ENCODE data around the gene RTN4R.

Gene RTN4R

DNA sequence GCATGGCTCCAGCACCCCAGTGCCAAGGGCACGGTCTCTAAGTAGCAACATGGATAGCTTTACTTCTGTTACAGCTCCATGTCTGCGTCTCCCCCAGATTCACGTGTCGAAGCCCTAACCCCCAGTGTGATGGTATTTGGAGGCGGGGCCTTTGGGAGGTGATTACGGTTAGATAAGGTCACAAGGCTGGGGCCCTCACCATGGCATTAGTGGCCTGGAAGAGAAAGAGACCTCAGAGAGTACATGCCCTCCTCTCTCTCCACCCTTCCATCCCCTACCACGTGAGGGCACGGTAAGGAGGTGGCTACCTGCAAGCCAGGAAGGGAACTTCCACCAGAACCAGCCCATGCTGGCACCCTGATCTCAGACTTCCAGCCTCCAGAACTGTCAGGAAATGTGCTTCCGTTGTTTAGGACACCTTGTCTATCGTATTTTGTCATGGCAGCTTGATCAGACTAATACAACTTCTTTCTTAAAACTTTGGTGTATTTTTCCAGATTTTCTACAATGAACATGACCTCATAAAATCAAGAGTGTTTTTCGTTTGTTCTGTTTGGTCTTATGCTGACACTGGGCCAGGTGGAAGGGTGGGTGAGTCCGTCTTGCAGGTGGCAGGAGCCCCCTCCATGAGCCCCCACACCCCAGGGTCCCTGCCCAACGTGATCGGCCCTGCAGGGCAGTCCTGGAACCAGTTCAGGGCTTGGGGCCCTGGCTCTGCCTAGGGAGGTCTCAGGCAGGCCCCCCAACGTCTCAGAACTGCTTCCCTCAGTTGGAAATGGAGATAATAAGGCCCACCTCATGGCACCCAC is 10.7 kb downstream of the RTN4R start:
- no peak for DNase-seq (ENCODE audit: low read depth)

DNA sequence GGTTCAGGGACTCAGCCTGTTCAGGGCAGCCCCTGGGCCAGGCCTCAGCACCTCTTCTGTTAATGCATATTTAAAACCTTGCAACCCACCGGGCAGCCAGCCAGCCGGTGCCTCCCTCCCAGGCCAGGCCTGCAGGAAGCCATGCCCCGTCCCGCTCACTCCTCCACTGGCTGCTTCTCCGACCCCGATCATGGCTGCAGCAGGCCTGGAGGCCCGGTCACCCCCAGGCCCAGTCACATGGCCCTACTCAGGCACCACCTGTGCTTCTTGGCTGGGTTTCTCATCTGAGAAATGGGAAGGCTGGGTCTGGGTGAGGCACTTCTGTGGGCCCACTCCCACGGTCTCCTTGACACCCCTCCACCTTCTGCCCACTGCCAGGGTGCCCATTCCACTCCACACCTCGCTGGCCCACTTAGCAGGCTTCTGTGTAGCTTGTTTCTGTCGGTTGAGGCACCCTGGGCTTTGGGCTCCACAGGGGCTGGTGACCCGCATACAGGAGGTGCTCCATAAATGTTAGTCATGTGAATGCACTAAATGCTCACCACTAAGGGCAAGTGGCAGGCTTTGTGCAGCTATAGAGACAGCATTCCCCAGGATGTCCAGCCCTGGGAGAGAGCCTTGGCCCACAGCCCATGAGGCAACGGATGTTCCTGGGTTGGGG is 11.4 kb downstream of the RTN4R start:
- DNase-seq (ENCODE audit: low read depth): no peak

DNA sequence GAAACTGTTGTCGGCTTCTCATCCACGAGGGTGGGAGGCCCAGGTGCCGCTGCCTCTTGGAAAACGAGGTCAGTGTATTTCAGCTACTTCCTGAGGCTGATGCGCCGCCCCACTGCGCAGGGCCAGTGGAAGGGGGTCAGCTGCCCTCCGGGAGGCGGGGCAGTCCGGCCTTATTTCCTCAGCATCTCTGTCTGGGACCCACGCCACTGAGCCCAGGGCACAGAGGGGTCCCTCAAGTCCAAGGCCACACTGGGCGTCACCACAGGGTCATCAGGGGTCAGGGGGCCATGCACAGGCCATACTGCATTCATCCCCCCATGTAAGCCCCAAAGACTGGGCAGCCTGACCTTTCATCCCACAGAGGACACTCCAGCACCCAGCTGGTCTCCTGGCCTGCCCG is 12.1 kb downstream of the RTN4R start:
- no peak for DNase-seq (ENCODE audit: low read depth)

DNA sequence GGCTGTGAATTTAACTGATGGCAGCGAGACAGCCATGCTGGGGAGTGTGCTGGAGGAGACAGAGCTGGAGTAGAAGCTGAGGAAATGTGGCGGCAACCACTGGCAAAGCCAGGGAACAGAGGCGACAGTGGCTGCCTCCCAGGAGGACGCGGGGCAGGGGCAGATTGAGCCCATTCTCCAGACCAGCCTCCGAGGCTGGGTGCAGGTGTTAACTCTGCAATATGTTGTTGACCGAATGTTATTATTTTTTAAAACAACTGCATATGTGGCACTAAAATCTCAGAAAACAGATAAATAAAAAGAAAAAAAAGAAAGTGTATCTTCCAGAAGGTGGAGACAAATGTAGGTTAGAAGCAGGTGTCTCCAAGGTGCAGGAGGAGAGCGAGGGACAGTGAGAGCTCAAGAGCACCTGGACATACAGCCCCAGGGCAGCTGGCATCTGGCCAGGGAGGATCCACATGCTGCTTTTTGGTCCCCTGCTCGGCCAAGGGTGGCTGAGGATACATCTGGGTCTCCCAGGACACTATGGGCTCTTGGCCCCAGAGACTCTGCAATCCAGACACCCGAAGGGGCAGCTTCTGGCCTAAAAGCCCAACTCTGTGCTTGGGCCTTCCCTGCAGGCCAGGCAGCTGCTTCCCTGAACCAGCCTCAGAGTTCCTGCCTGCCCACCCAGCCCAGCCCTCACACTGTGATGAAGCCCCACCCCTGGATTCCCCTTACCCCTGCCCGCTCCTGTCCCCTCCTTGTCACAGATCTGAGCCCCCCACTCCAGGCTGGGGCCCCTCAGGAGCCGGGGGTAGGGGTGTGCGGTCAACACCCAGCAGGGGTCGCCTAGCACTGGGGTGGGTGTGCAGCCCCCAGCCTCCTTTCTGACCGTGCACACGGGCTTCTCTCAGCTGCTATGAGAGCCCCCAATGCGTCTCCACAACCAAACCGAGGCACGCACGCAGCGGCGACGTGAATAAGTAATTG is 12.9 kb downstream of the RTN4R start:
- no peak for DNase-seq (ENCODE audit: low read depth)

DNA sequence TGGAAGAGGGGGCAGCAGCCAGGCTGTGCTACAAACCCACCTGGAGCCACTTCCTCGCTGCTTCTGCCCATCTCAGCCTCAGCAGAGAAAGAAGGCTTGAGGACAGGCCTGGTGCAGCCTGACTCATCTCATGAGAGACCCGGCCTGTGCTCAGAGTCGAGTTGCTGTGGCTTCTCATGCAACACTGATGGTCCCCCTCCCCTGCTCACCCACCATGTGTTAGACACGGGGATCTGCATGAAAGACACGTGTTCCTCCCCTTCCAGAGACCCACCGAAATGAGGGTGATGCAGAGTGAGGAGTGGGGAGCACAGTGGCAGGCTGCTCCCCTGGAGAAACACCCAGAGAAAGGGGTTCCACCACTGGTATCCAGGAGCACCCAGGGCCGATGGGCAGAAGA is 15.0 kb downstream of the RTN4R start:
- no peak for DNase-seq (ENCODE audit: low read depth)

DNA sequence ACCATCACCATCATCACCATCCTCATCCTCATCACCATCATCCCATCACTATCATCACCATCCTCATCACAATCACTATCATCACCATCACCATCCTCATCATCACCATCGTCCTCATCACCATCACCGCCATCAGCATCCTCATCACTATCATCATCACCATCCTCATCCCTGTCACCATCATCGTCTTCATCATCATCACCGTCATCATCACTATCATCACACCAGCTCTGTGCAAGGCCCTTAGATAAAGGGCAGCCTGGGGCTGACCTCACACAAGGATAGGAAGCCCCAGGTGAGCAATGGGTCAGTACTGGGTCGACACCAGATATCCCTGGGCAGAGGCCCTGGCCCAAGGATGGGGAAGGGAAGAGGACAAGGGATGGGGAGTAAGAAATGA is 16.1 kb downstream of the RTN4R start:
- DNase-seq (ENCODE audit: low read depth): no peak

DNA sequence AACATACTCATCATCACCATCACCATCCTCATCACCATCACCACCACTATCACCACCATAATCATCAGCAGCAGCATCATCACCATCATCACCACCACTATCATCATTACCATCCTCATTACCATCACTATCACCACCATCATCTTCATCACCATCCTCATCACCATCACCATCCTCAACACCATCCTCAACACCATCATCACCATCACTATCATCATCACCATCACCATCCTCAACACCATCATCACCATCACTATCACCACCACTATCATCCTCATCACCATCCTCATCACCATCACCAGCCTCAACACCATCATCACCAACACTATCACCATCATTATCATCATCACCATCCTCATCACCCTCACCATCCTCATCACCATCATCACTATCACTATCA is 16.6 kb downstream of the RTN4R start:
- no peak for DNase-seq (ENCODE audit: low read depth)

DNA sequence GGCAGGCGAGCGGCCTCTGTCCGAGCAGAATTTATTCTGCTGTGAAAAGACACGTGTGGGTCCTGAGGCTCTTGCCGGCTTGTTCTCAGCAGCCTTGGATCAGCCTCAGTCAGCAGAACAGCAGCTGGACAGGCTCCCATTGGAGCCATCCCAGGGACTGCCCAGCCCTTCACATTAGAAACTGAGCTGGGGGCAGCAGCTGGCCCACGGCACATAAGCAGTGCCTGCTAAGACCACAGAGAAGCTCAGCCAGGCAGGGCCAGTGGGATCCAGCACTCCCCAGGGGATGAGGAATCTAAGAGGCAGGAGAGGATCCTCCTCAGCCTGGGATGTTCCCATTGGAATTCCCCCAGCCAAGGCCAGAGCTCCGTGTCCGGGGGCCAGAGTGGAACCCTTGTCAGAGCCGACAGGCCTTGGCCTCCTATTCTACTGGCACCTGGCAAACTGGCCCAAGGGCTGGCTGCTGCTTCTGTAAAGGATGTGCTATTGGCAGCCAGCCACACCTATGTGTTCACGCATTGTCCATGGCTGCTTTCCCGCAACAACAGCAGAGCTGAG is 18.2 kb downstream of the RTN4R start:
- DNase-seq (ENCODE audit: low read depth): no peak

DNA sequence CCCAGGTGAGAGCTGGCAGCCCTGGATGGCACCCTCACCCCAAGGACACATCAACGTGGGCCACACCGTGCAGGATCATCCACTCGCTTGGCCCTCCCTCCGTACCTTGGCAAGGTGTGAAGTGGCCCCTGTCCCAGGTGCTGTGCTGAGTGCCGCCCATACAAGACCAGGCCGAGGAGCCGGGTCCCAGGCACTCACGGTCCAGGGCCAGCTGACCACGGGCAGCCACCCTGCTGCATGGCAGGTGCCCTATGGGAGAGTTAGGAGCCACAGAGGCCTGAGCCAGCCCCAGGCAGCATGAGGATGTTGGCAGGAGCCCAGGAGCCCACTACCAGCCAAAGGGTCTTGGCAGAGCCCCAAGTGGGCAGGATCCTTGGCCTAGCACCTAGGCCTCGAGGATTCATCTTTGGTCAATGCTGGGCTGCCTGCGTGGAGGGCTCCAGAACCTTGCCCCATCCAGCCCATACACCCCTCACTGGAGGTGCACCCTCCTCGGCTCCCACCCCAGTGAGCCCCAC is 19.6 kb downstream of the RTN4R start:
- DNase-seq (ENCODE audit: low read depth): no peak

DNA sequence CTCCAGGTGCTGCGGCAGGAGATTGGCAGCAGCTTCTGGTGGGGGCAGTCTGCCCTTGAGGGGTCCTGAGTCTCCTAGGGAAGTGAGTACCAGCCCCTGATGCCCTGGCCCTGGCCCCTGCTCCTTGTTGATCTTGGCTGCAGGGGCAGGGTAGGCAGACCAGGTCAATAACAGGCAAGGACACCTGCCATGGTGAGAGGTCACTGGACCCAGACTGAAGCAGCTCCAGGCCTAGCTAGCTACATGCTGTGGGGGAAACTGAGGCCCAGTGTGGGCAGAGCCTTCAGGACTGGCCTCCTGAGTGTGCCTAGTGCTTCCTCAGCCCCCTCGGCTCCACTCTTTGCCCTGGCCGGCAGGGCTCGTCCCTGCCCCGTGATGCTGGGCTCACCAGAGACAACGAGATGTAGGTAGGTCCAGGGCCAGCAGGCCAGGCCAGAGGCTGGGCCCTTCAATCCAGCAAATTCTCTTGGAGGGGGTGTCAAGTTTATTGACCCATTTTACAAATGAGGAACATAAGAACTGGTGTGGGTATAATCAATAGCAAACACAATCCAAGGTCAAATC is 20.4 kb downstream of the RTN4R start:
- DNase-seq (ENCODE audit: low read depth): no peak

DNA sequence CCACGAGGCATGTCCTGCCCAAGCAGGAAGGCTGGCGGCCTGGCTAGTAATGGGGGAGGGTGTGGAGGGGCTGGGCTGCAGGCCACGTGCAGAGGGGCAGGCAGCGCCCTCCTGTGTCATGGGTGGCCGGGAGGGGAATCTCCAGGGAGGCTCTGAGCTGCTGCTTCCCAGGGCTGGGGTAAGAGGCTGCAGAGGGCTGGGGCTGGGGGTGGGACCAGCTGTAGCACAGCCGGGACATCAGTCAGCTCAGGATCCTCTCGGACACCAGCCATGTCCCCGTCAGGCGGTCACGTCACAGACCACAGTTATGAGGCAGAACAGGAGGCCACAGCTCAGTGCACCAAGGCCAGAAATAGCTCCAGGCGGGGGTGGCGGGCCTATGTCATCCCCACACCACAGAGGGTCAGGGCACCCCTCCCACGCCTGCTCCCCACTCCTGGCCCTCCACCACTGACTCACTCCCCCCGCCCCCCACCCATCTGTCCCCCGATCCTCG is 21.1 kb downstream of the RTN4R start:
- peak; percentile 36 for DNase-seq (ENCODE audit: low read depth)

DNA sequence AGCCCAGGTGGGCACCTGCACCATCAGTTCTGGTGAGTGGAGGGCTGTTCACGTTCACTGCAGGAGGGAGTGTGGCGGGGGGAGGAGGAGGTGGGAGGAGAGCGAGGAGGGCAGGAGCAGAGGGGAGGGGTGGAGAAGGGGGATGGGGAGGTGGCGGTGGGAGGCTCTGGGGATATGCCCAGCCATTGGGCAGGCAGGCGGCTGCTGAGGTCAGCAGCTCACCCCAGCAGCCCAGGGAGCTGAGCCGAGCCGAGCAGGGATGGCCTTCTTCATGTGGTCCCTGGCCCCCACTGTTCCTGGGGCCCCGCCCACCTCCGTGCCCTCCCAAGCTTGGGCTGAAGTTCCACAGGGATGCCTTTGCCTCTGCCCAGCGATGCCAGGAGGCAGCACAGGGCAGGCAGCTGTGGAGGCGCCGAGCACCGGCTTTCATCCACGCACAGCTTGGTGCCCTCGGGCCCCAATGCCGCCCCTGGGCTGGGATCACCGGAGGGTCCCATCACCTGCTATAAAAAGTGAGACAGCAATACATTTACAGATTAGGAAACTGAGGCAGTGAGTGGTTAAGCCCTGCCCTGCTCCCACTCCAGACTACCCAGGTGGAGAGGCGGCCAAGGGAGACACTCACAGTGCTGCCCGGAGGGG is 21.6 kb downstream of the RTN4R start:
- no peak for DNase-seq (ENCODE audit: low read depth)

DNA sequence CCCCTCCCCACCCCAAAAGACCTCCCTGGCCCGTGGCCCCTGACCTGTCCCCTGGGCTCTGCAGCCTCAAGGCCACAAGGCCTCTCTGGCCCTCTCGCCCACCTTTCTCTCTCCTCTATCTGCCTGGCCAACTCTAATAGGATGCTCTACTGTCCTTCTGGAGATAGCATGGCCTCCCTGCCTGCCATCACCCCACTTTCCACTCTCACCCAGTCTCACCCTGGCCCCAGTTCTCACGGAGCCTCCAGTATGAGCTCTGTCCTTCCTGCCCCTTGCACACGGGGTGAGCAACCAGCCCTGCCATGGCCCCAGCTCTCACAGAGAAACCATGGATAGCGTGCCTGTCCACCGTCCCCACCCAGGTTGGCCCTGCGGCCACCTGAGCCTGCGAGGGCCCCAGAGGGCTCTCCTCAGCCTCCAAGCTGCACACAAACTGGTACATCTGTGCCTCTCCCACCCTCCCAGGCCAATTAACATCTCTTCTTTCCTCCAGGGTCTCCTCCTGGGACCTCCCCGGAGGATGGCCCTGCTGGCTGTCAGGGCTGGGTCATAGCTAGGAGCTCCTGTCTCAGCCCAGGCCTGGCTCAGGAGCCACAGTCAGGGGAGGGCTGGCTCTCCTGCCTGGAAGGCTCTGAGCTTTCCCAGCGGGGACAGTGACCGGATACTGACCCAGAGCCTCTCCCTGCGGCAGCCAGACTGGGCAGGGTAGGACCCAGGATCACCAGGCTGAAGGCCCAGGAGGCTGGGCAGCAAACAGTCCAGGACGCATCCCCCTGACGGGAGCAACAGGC is 22.3 kb downstream of the RTN4R start:
- no peak for DNase-seq (ENCODE audit: low read depth)

DNA sequence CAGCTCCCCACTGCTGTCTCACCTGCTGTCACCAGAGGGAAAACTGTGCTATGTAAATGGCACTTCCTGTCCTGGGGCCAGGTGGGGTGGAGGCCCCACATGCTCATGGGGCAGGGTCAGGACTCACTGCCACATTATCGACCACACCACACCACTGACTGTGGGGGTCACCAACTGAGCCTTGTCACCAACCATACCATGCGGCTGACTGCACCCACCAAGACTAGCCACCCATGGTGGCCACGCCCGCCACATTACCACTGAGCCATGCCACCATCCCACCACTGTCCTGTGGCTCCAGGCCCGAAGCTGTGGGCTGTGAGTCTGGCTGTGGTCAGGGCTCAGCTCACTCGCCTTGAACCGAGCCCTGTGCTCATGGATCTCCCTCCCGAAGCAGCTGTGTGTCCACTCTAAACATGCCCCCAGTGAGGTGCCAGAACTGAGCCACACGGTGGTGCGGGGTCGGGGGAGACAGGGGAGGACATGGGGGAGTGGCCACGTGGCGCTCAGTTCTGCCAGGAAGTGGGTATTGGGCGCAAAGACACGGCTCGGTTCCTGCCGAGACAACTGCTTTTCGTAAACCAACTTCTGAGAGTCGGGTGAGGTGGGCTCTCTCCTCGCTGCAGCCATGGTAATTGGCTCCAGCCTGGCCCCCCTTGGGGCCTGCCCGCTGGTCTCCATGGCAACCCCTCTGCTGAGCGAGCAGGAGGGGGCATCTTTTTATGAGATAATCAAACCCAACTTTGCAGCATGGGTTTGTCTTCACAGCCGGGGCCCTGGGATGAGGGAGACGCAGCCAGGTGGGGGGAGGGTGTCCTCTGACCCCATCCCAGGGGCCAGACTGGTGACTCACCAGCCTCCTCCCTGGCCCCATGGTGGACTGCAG is 23.2 kb downstream of the RTN4R start:
- no peak for DNase-seq (ENCODE audit: low read depth)

DNA sequence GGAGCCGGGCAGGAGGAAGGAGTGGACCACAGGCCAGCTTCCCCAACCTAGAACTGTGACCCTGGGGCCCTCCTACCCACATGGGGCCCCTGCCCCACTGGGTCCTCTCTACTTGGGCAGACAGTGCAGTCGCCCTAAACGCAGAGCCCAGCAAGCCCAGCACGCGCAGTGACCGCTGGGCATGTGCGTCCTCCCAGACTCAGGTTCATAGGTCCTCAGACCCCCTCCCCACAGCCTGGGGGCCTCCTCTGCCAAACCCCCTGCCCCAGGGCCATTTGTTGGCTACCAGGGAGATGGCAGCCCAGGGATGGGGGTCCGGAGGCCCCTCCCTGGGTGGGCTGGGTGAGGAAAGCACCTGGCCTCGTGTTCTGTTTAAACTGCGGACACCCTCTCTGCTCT is 23.9 kb downstream of the RTN4R start:
- DNase-seq (ENCODE audit: low read depth): no peak

DNA sequence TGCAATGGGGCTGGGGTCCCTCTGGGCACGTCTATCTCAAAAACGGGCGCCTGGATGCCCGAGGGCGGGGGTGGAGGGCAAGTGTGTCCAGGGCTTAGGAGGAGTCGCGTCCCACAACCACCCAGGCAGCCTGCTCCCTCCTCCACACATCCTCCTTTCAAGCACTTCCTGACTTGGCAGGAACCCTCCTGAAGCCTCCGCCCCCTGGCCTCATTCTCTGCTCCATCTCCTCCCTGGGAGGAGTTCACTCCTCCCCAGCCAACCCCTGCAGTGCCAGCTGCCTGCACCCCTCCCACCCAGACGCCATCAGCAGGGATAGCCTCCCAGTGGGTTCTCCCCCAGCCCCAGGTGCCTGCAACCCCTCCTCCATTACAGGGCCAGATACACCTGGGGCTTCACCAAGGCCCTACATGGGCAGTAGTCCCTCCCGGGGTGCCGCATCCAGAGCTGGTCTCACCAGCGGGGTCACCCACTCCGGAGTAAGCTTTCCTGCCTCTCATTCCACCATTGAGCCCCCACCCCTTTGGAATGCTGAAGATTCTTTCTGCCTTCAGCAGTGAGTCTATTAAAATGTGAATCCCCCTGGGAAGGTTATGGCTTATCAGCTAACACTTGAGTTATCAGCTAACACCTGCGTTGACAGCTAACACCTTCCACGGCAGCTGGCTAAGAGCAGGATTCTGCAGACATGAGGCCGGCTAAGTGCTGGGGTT is 24.4 kb downstream of the RTN4R start:
- DNase-seq (ENCODE audit: low read depth): peak; percentile 42

DNA sequence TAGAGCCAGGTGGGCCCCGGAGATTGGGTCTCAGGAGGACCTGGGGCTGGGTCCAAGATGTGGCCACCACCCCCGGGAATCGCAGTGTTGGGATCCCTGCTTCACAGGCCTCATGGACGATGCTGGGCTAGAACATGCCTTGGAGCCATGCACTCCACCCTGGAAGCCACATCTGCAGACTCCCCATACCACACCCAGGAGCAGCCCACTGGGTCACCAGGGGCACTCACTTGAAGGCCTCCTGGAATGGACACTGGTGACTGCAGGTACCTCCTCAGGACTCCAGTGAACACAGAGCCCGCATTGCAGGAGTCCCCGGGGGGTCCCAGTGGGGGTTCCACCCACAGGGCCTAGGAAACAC is 25.0 kb downstream of the RTN4R start:
- no peak for DNase-seq (ENCODE audit: low read depth)

DNA sequence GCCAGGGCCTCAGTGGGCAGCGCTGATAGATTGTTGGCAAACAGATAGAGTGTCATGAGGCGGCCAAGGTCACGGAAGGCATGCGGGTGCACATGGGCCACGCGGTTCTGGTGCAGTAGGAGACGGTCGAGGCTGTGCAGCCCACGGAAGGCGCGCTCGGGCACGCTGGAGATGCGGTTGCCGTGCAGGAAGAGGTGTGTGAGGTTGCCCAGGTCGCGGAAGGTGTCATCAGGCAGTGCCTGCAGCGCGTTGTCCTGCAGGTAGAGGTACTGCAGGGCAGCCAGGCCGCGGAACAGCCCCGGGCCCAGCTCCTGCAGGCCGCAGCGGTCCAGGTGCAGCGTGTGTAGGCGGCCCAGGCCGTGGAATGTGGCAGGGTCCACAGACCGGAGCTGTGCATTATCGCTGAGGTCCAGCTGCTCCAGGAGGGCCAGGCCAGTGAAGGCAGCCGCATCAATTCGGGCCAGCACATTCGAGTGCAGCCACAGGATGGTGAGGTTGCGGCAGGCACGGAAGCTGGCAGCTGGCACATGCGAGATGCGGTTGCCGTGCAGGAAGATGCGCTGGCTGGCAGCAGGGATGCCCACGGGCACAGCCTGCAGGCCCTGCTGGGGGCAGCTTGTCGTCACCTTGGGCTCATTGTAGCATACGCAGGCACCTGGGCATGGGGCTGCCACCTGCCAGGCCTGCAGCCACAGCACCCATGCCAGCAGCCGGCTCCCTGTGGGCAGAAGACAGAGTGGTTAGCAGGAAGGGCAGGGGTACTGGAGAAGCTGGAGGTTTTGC is 25.5 kb downstream of the RTN4R start:
- no peak for DNase-seq (ENCODE audit: low read depth)
